ENCODE data around the gene SEMG2. TPM values are rescaled to one million over a fixed set of nuclear protein-coding genes. Genes with fewer than 3 reads are reported as not detected.
A peak's percentile ranks its signal among the peaks of the same experiment; 100 is the strongest.

SEMG2 gene
- total RNA-seq, 3 donors from 2014 or later (not counting 1 experiment from before 2014, with no cell fraction given) = not detected

- Histone ChIP-seq H3K4me3 (ENCODE audit: low read length) (no peak overlapping the region), H3K27me3 (ENCODE audit: control insufficient read depth, insufficient read depth, low read length) (no peaks in the 10 kb centered on the region), H3K9me3 (ENCODE audit: control insufficient read depth, insufficient read depth, low read length) (no peaks in the 10 kb centered on the region), H3K36me3 (ENCODE audit: control insufficient read depth, insufficient read depth, low read length) (no peaks in the 10 kb centered on the region), H3K27ac (ENCODE audit: low read length) (no peak overlapping the region), H3K4me1 (ENCODE audit: control insufficient read depth, insufficient read depth, low read length) (no peaks in the 10 kb centered on the region)
- Mint-ChIP-seq H3K9me3 (no peaks in the 10 kb centered on the region), H3K27me3 (ENCODE audit: low read depth in 2 of 2) (peaks cover 33 to 57% of the 10 kb centered on the region in 2 donors), H3K4me3 (no peak overlapping the region), H3K4me1 (no peaks in the 10 kb centered on the region), H3K27ac (no peak overlapping the region), H3K36me3 (no peaks in the 10 kb centered on the region)
- intact Hi-C loops (cut with micrococcal nuclease) = no loop called here
- DNase-seq = no peak
- no peak for ATAC-seq
- no peak for TF ChIP-seq CTCF (IDR thresholded peaks at IDR 0.05)
Measured at GRCh38 chr20:45223136-45223535, 2.0 kb downstream of the SEMG2 start.

GRCh38 chr20:45226287-45226686 is 5.1 kb downstream of the SEMG2 start:
- no peaks in the 10 kb centered on the region for H3K4me1 Mint-ChIP-seq
- no peak overlapping the region for H3K27ac ChIP-seq (ENCODE audit: low read length)
- H3K36me3 Mint-ChIP-seq = no peaks in the 10 kb centered on the region
- peaks cover 26 to 68% of the 10 kb centered on the region in 2 donors for H3K27me3 Mint-ChIP-seq (ENCODE audit: low read depth in 2 of 2)
- DNase-seq = no peak
- H3K4me1 ChIP-seq (ENCODE audit: control insufficient read depth, insufficient read depth, low read length) = no peaks in the 10 kb centered on the region
- no peak for TF ChIP-seq CTCF (IDR thresholded peaks at IDR 0.05)
- H3K4me3 ChIP-seq (ENCODE audit: low read length) = no peak overlapping the region
- H3K27me3 ChIP-seq (ENCODE audit: control insufficient read depth, insufficient read depth, low read length) = peaks cover 3% of the 10 kb centered on the region
- no peak overlapping the region for H3K4me3 Mint-ChIP-seq
- intact Hi-C loops (cut with micrococcal nuclease) = no loop called here
- ATAC-seq = no peak
- H3K27ac Mint-ChIP-seq = no peak overlapping the region
- H3K36me3 ChIP-seq (ENCODE audit: control insufficient read depth, insufficient read depth, low read length) = no peaks in the 10 kb centered on the region
- H3K9me3 ChIP-seq (ENCODE audit: control insufficient read depth, insufficient read depth, low read length) = no peaks in the 10 kb centered on the region
- no peaks in the 10 kb centered on the region for H3K9me3 Mint-ChIP-seq
- no CpG with 5 or more reads among the region's 1 CpG for WGBS (ENCODE audit: insufficient coverage)

GRCh38 chr20:45229264-45230056 is 8.3 kb downstream of the SEMG2 start:
- no peaks in the 10 kb centered on the region for H3K36me3 Mint-ChIP-seq
- Histone ChIP-seq H3K36me3 (ENCODE audit: control insufficient read depth, insufficient read depth, low read length) (no peaks in the 10 kb centered on the region), H3K9me3 (ENCODE audit: control insufficient read depth, insufficient read depth, low read length) (no peaks in the 10 kb centered on the region), H3K27me3 (ENCODE audit: control insufficient read depth, insufficient read depth, low read length) (peaks cover 3% of the 10 kb centered on the region), H3K27ac (ENCODE audit: low read length) (no peak overlapping the region), H3K4me3 (ENCODE audit: low read length) (no peak overlapping the region), H3K4me1 (ENCODE audit: control insufficient read depth, insufficient read depth, low read length) (no peaks in the 10 kb centered on the region)
- H3K4me1 Mint-ChIP-seq = no peaks in the 10 kb centered on the region
- peak; percentile 14 for TF ChIP-seq CTCF (IDR thresholded peaks at IDR 0.05)
- no peaks in the 10 kb centered on the region for H3K9me3 Mint-ChIP-seq
- intact Hi-C loops (cut with micrococcal nuclease) = no loop called here
- DNase-seq (peak in 1 of 2 donors; percentile 36), ATAC-seq (no peak)
- no peak overlapping the region for H3K4me3 Mint-ChIP-seq
- 64% methylated on average over 16 of the region's 18 CpGs for WGBS (ENCODE audit: insufficient coverage)
- peaks cover 20 to 62% of the 10 kb centered on the region in 2 donors for H3K27me3 Mint-ChIP-seq (ENCODE audit: low read depth in 2 of 2)
- H3K27ac Mint-ChIP-seq = no peak overlapping the region

- no peak overlapping the region for H3K27ac Mint-ChIP-seq
- Histone ChIP-seq H3K27ac (ENCODE audit: low read length) (no peak overlapping the region), H3K36me3 (ENCODE audit: control insufficient read depth, insufficient read depth, low read length) (no peaks in the 10 kb centered on the region), H3K4me3 (ENCODE audit: low read length) (no peak overlapping the region), H3K27me3 (ENCODE audit: control insufficient read depth, insufficient read depth, low read length) (peaks cover 6% of the 10 kb centered on the region), H3K9me3 (ENCODE audit: control insufficient read depth, insufficient read depth, low read length) (peaks cover 5% of the 10 kb centered on the region), H3K4me1 (ENCODE audit: control insufficient read depth, insufficient read depth, low read length) (no peaks in the 10 kb centered on the region)
- no peaks in the 10 kb centered on the region for H3K36me3 Mint-ChIP-seq
- H3K9me3 Mint-ChIP-seq = peaks cover 0 to 2% of the 10 kb centered on the region in 2 donors
- TF ChIP-seq CTCF (IDR thresholded peaks at IDR 0.05) = no peak
- ATAC-seq (no peak), DNase-seq (no peak)
- H3K4me3 Mint-ChIP-seq = no peak overlapping the region
- 82% methylated on average over 9 of the region's 9 CpGs for WGBS (ENCODE audit: insufficient coverage)
- H3K27me3 Mint-ChIP-seq (ENCODE audit: low read depth in 2 of 2) = peaks cover 24 to 56% of the 10 kb centered on the region in 2 donors
- intact Hi-C loops (cut with micrococcal nuclease) = no loop called here
- H3K4me1 Mint-ChIP-seq = no peaks in the 10 kb centered on the region
Measured at GRCh38 chr20:45230631-45231030, 9.5 kb downstream of the SEMG2 start.

Data from natural killer cell (primary cell).